Measurements from ENCODE around the gene FAM237A.

FAM237A gene

GRCh38 chr2:206611736-206612135 is 30.6 kb upstream of the FAM237A start:
- no peak for DNase-seq (ENCODE audit: extremely low read depth, insufficient read length)
- Histone ChIP-seq H3K36me3 (ENCODE audit: control insufficient read depth, insufficient read depth, low read length) (no peaks in the 10 kb centered on the region; the same call in 1 of the 2 replicates), H3K27me3 (replicated peaks; ENCODE audit: control insufficient read depth, insufficient read depth, low read length) (no peaks in the 10 kb centered on the region), H3K4me3 (replicated peaks; ENCODE audit: low read depth, low read length) (no peak overlapping the region)
- TF ChIP-seq CTCF (IDR thresholded peaks at IDR 0.05; ENCODE audit: insufficient read depth, low read length, poor library complexity, severe bottlenecking): no peak

- Histone ChIP-seq H3K27me3 (replicated peaks; ENCODE audit: control insufficient read depth, insufficient read depth, low read length) (no peaks in the 10 kb centered on the region), H3K36me3 (ENCODE audit: control insufficient read depth, insufficient read depth, low read length) (no peaks in the 10 kb centered on the region), H3K4me3 (replicated peaks; ENCODE audit: low read depth, low read length) (no peak overlapping the region)
- no peak for TF ChIP-seq CTCF (IDR thresholded peaks at IDR 0.05; ENCODE audit: insufficient read depth, low read length, poor library complexity, severe bottlenecking)
- no peak for DNase-seq (ENCODE audit: extremely low read depth, insufficient read length)
These were observed 27.5 kb upstream of the FAM237A start for GRCh38 chr2:206614811-206615210.

GRCh38 chr2:206615417-206616089 is 26.7 kb upstream of the FAM237A start:
- no peak for TF ChIP-seq CTCF (IDR thresholded peaks at IDR 0.05; ENCODE audit: insufficient read depth, low read length, poor library complexity, severe bottlenecking)
- H3K4me3 ChIP-seq (replicated peaks; ENCODE audit: low read depth, low read length): no peak overlapping the region
- H3K36me3 ChIP-seq (ENCODE audit: control insufficient read depth, insufficient read depth, low read length): no peaks in the 10 kb centered on the region
- no peak for DNase-seq (ENCODE audit: extremely low read depth, insufficient read length)
- H3K27me3 ChIP-seq (replicated peaks; ENCODE audit: control insufficient read depth, insufficient read depth, low read length): no peaks in the 10 kb centered on the region

GRCh38 chr2:206616151-206616550 is 26.1 kb upstream of the FAM237A start:
- H3K27me3 ChIP-seq (replicated peaks; ENCODE audit: control insufficient read depth, insufficient read depth, low read length): no peaks in the 10 kb centered on the region
- DNase-seq (ENCODE audit: extremely low read depth, insufficient read length): no peak
- TF ChIP-seq CTCF (IDR thresholded peaks at IDR 0.05; ENCODE audit: insufficient read depth, low read length, poor library complexity, severe bottlenecking): no peak
- H3K36me3 ChIP-seq (ENCODE audit: control insufficient read depth, insufficient read depth, low read length): no peaks in the 10 kb centered on the region
- H3K4me3 ChIP-seq (replicated peaks; ENCODE audit: low read depth, low read length): no peak overlapping the region

- DNase-seq (ENCODE audit: extremely low read depth, insufficient read length): no peak
- no peak for TF ChIP-seq CTCF (IDR thresholded peaks at IDR 0.05; ENCODE audit: insufficient read depth, low read length, poor library complexity, severe bottlenecking)
- Histone ChIP-seq H3K27me3 (replicated peaks; ENCODE audit: control insufficient read depth, insufficient read depth, low read length) (no peaks in the 10 kb centered on the region), H3K36me3 (ENCODE audit: control insufficient read depth, insufficient read depth, low read length) (no peaks in the 10 kb centered on the region), H3K4me3 (replicated peaks; ENCODE audit: low read depth, low read length) (no peak overlapping the region)
These were observed 23.3 kb upstream of the FAM237A start for GRCh38 chr2:206619011-206619410.

- Histone ChIP-seq H3K36me3 (ENCODE audit: control insufficient read depth, insufficient read depth, low read length) (no peaks in the 10 kb centered on the region), H3K4me3 (replicated peaks; ENCODE audit: low read depth, low read length) (no peak overlapping the region), H3K27me3 (replicated peaks; ENCODE audit: control insufficient read depth, insufficient read depth, low read length) (no peaks in the 10 kb centered on the region)
- TF ChIP-seq CTCF (IDR thresholded peaks at IDR 0.05; ENCODE audit: insufficient read depth, low read length, poor library complexity, severe bottlenecking): no peak
- DNase-seq (ENCODE audit: extremely low read depth, insufficient read length): no peak
These were observed 16.2 kb upstream of the FAM237A start for GRCh38 chr2:206626108-206626507.

Measured in GM06990 (cell line).